HG03571 (cell line): Measurements from ENCODE around the gene ROBO1.

Experiments used
- ATAC-seq: cut with Tn5 transposase; IDR thresholded peaks from one replicate; pipeline ENCODE4 v1.9.1; 2021; ENCODE audit not compliant: unreplicated experiment

Gene ROBO1

GRCh38 chr3:78927759-78928158 is 840.0 kb downstream of the ROBO1 start:
- ATAC-seq: no peak

- no peak for ATAC-seq
These were observed 841.3 kb downstream of the ROBO1 start for GRCh38 chr3:78926523-78926922.

- no peak for ATAC-seq
These were observed 843.1 kb downstream of the ROBO1 start for GRCh38 chr3:78924711-78925110.

- ATAC-seq: peak; percentile 77
These were observed 848.6 kb downstream of the ROBO1 start for GRCh38 chr3:78919021-78919755.

GRCh38 chr3:78918361-78919020 is 849.3 kb downstream of the ROBO1 start:
- ATAC-seq: peak; percentile 70

- ATAC-seq: no peak
These were observed 850.3 kb downstream of the ROBO1 start for GRCh38 chr3:78917536-78917935.

- ATAC-seq: no peak
These were observed 854.1 kb downstream of the ROBO1 start for GRCh38 chr3:78913711-78914110.

- ATAC-seq: no peak
These were observed 855.1 kb downstream of the ROBO1 start for GRCh38 chr3:78912687-78913086.

- ATAC-seq: no peak
These were observed 855.5 kb downstream of the ROBO1 start for GRCh38 chr3:78912259-78912658.

- ATAC-seq: no peak
These were observed 856.4 kb downstream of the ROBO1 start for GRCh38 chr3:78911394-78911793.

GRCh38 chr3:78908236-78908635 is 859.6 kb downstream of the ROBO1 start:
- ATAC-seq: no peak

- ATAC-seq: no peak
These were observed 860.4 kb downstream of the ROBO1 start for GRCh38 chr3:78907367-78907766.

- no peak for ATAC-seq
These were observed 860.9 kb downstream of the ROBO1 start for GRCh38 chr3:78906930-78907329.

- ATAC-seq: no peak
These were observed 861.6 kb downstream of the ROBO1 start for GRCh38 chr3:78906245-78906644.

- ATAC-seq: no peak
These were observed 862.1 kb downstream of the ROBO1 start for GRCh38 chr3:78905700-78906099.

GRCh38 chr3:78901544-78901943 is 866.3 kb downstream of the ROBO1 start:
- ATAC-seq: no peak

GRCh38 chr3:78900880-78901279 is 866.9 kb downstream of the ROBO1 start:
- no peak for ATAC-seq

GRCh38 chr3:78900426-78900825 is 867.4 kb downstream of the ROBO1 start:
- ATAC-seq: no peak

GRCh38 chr3:78895528-78895927 is 872.3 kb downstream of the ROBO1 start:
- no peak for ATAC-seq

- no peak for ATAC-seq
These were observed 873.0 kb downstream of the ROBO1 start for GRCh38 chr3:78894787-78895186.

GRCh38 chr3:78893161-78893560 is 874.6 kb downstream of the ROBO1 start:
- ATAC-seq: no peak

- ATAC-seq: no peak
These were observed 878.5 kb downstream of the ROBO1 start for GRCh38 chr3:78889348-78889747.

GRCh38 chr3:78888635-78889034 is 879.2 kb downstream of the ROBO1 start:
- ATAC-seq: no peak
